Kidney (tissue), 14 donors: ENCODE results near the gene GPI. TPM values are rescaled to one million over a fixed set of nuclear protein-coding genes. Genes with fewer than 3 reads are reported as not detected.

Source experiments
- DNase-seq, 5 donors: peaks; one replicate each; pipeline ENCODE4 v3.0.0-alpha.2; 2013 to 2020
- FAIRE-seq: peaks from 2 replicates; lab custom pipeline; 2012; peaks lifted over from hg19 to GRCh38; lab: Jason Lieb, UNC
- H3K27ac ChIP-seq, 2 donors: one replicate each; pipeline ENCODE4 v1.7.0; 2013; ENCODE audit warnings: low read depth in 2 of 2, low read length in 2 of 2, inconsistent platforms in 1 of 2
- H3K27me3 ChIP-seq: one replicate; pipeline ENCODE4 v1.7.1; 2013; ENCODE audit warnings: low read length, inconsistent platforms; ENCODE audit not compliant: control insufficient read depth, insufficient read depth
- H3K36me3 ChIP-seq, 3 donors: one replicate each; pipeline versions ENCODE4 v1.7.0 to v1.7.1; 2013; ENCODE audit warnings: low read length in 3 of 3, control low read depth in 1 of 3, inconsistent platforms in 1 of 3; ENCODE audit not compliant: insufficient read depth in 3 of 3, control insufficient read depth in 2 of 3
- H3K4me1 ChIP-seq, 3 donors: one replicate each; pipeline versions ENCODE4 v1.7.0 to v1.7.1; 2013; ENCODE audit warnings: low read length in 3 of 3, inconsistent platforms in 1 of 3, low read depth in 1 of 3; ENCODE audit not compliant: control insufficient read depth in 2 of 3, insufficient read depth in 2 of 3
- H3K4me3 ChIP-seq, 3 donors: one replicate each; pipeline versions ENCODE4 v1.7.0 to v1.8.1; 2013; ENCODE audit warnings: low read length in 3 of 3, control low read depth in 1 of 3, inconsistent platforms in 1 of 3
- H3K9ac ChIP-seq, 3 donors: one replicate each; pipeline versions ENCODE4 v1.7.0 to v1.7.1; 2013; ENCODE audit warnings: low read length in 3 of 3, control low read depth in 1 of 3, inconsistent platforms in 1 of 3
- H3K9me3 ChIP-seq, 3 donors: one replicate each; pipeline versions ENCODE4 v1.7.0 to v1.7.1; 2013; ENCODE audit warnings: low read length in 3 of 3, control low read depth in 1 of 3, inconsistent platforms in 1 of 3; ENCODE audit not compliant: control insufficient read depth in 2 of 3, insufficient read depth in 1 of 3
- CTCF ChIP-seq: IDR thresholded peaks from 3 replicates; pipeline ENCODE4 v1.5.1; 2012; ENCODE audit warnings: mild to moderate bottlenecking, moderate library complexity, borderline replicate concordance; ENCODE audit not compliant: insufficient read depth; ENCODE audit errors: extremely low read depth
- intact Hi-C: fragments of 100-400 bp; cut with DNase I; formaldehyde crosslinking; loops from one replicate; pipeline ENCODE4 v1.11.1; 2022
- polyA plus RNA-seq: library from polyadenylated mRNA; stranded (reverse); fragments of 350-450 nt; fragmentation: Illumina TruSeq; extraction: RNeasy Lipid Tissue Mini Kit (QIAGEN cat#74804); gene quantifications from one replicate; pipeline ENCODE4 v1.2.3, GENCODE V29; 2014; ENCODE audit warnings: low read depth, low replicate concordance; ENCODE audit not compliant: insufficient read depth
- total RNA-seq: library from RNA; stranded (reverse); fragmentation: NEBNext Ultra II Directional; extraction: Animal tissue kit (Norgen Biotek cat#: 25700); gene quantifications from one replicate; pipeline ENCODE4 v1.2.1, GENCODE V29; 2021
- donor health status: control.
- donor health status: control.
- donor health status: control.
- donor health status: control.
- donor health status: control.
- donor health status: DM: yes; HTN: yes; CAD: no.
- donor health status: Normal renal cell carcinoma (clear cell type).

The GPI gene
- total and polyA plus RNA-seq, 2 donors from 2014 or later: 257 to 315 TPM

GRCh38 chr19:34337739-34338138 is 27.3 kb upstream of the GPI start:
- no peak for TF ChIP-seq CTCF
- FAIRE-seq (no peak), DNase-seq (no peak)
- Histone ChIP-seq H3K36me3 (peaks cover 4 to 29% (median 26%) of the 10 kb centered on the region in 3 donors), H3K9me3 (no peaks in the 10 kb centered on the region), H3K9ac (no peak overlapping the region), H3K4me1 (peaks cover 0 to 21% (median 15%) of the 10 kb centered on the region in 3 donors), H3K27ac (peak overlapping the region; percentile 58 to 65), H3K27me3 (no peaks in the 10 kb centered on the region), H3K4me3 (no peak overlapping the region)
- intact Hi-C loops: no loop called here

- intact Hi-C loops: no loop called here
- no peaks in the 10 kb centered on the region for H3K27me3 ChIP-seq
- no peak overlapping the region for H3K4me3 ChIP-seq
- no peak for DNase-seq
- H3K9me3 ChIP-seq: no peaks in the 10 kb centered on the region
- H3K9ac ChIP-seq: no peak overlapping the region
- no peak for FAIRE-seq
- peak overlapping the region; percentile 47 to 74 for H3K27ac ChIP-seq
- TF ChIP-seq CTCF: no peak
- H3K36me3 ChIP-seq: peaks cover 2 to 26% (median 22%) of the 10 kb centered on the region in 3 donors
- peaks cover 0 to 24% (median 14%) of the 10 kb centered on the region in 3 donors for H3K4me1 ChIP-seq
These were observed 22.9 kb upstream of the GPI start for GRCh38 chr19:34341935-34342680.

GRCh38 chr19:34343751-34344150 is 21.2 kb upstream of the GPI start:
- intact Hi-C loops: no loop called here
- no peaks in the 10 kb centered on the region for H3K9me3 ChIP-seq
- H3K36me3 ChIP-seq: peaks cover 2 to 26% (median 26%) of the 10 kb centered on the region in 3 donors
- no peak overlapping the region for H3K4me3 ChIP-seq
- peaks cover 0 to 9% (median 8%) of the 10 kb centered on the region in 3 donors for H3K4me1 ChIP-seq
- no peak for TF ChIP-seq CTCF
- FAIRE-seq (no peak), DNase-seq (no peak)
- no peak overlapping the region for H3K9ac ChIP-seq
- H3K27me3 ChIP-seq: no peaks in the 10 kb centered on the region
- H3K27ac ChIP-seq: no peak overlapping the region
